GM12878 (cell line): Measurements from ENCODE around the gene PLEKHM3. TPM values are rescaled to one million over a fixed set of nuclear protein-coding genes. Genes with fewer than 3 reads are reported as not detected.
A peak's percentile ranks its signal among the peaks of the same experiment; 100 is the strongest.

Source experiments
- ATAC-seq: fragments of 200-7000 bp; cut with Tn5 transposase; 3 replicates; pipeline ENCODE4 v1.9.1; 2020; ENCODE audit warnings: mild to moderate bottlenecking, moderate library complexity
- BruUV-seq: library from RNA; stranded (reverse); fragments of 400-500 nt; replicated peaks from 2 replicates; lab custom pipeline; 2021; lab: Mats Ljungman, UMichigan
- CTCF ChIA-PET: fragments of 300-600 bp; sonication (Branson Sonifier 250); formaldehyde crosslinking; extraction: SDS; loops from one replicate; lab custom pipeline; 2021; ENCODE audit warnings: inconsistent platforms; lab: Yijun Ruan, JAX
- POLR2A ChIA-PET: fragments of 350-600 bp; formaldehyde crosslinking; extraction: SDS; loops from one replicate; lab custom pipeline; 2021; ENCODE audit warnings: inconsistent platforms; lab: Charles Lee
- RAD21 ChIA-PET: fragments of 300-600 bp; sonication (Branson Sonifier 250); formaldehyde crosslinking; loops from one replicate; lab custom pipeline; 2023; ENCODE audit warnings: antibody characterized with exemption; ENCODE audit not compliant: unreplicated experiment; lab: Charles Lee
- SMC1A ChIA-PET: fragments of 300-600 bp; sonication (Branson Sonifier 250); formaldehyde crosslinking; loops from one replicate; lab custom pipeline; 2023; ENCODE audit not compliant: unreplicated experiment, uncharacterized antibody; lab: Charles Lee
- DNase-seq: peaks from one replicate; pipeline ENCODE4 v3.0.0-alpha.2; 2011; ENCODE audit warnings: low read depth, low spot score
- FAIRE-seq: peaks from 3 replicates; lab custom pipeline; 2011; peaks lifted over from hg19 to GRCh38; lab: Jason Lieb, UNC
- H2AFZ ChIP-seq: 2 replicates; pipeline ENCODE4 v1.6.0; 2011; ENCODE audit warnings: low read depth, low read length, control low read depth; ENCODE audit not compliant: control insufficient read depth
- H3K27ac ChIP-seq: 2 replicates; pipeline ENCODE4 v1.5.1; 2011; ENCODE audit warnings: control low read depth; ENCODE audit not compliant: control insufficient read depth, insufficient read depth
- H3K27me3 ChIP-seq, 2 experiments: replicated peaks in 1 of 2; 2 replicates each; pipeline versions ENCODE4 v1.6.0 to v1.6.1; 2011; ENCODE audit warnings: low read length in 1 of 2; ENCODE audit not compliant: control insufficient read depth in 2 of 2, insufficient read depth in 2 of 2
- H3K36me3 ChIP-seq, 2 experiments: 2 replicates each; pipeline ENCODE4 v1.5.1; 2011; ENCODE audit warnings: low read length in 1 of 2; ENCODE audit not compliant: control insufficient read depth in 2 of 2, insufficient read depth in 2 of 2
- H3K4me1 ChIP-seq: 2 replicates; pipeline ENCODE4 v1.6.1; 2011; ENCODE audit warnings: mild to moderate bottlenecking, low read length, moderate library complexity, mixed read lengths; ENCODE audit not compliant: control insufficient read depth, insufficient read depth
- H3K4me2 ChIP-seq: 2 replicates; pipeline ENCODE4 v1.6.0; 2011; ENCODE audit warnings: control low read depth; ENCODE audit not compliant: control insufficient read depth, insufficient read depth
- H3K4me3 ChIP-seq: fragments of 200-600 bp; sonication (generic); 2 replicates; pipeline ENCODE4 v1.5.1; 2016
- H3K79me2 ChIP-seq: 2 replicates; pipeline ENCODE4 v1.6.0; 2011; ENCODE audit warnings: low read length; ENCODE audit not compliant: control insufficient read depth, insufficient read depth
- H3K9ac ChIP-seq: 2 replicates; pipeline ENCODE4 v1.8.0; 2011; ENCODE audit warnings: low read length, control low read depth, mixed read lengths; ENCODE audit not compliant: control insufficient read depth, insufficient read depth
- H3K9me3 ChIP-seq: replicated peaks from 3 replicates; pipeline ENCODE4 v1.5.1; 2011; ENCODE audit warnings: mild to moderate bottlenecking, low read length; ENCODE audit not compliant: control insufficient read depth, insufficient read depth
- H4K20me1 ChIP-seq: 2 replicates; pipeline ENCODE4 v1.6.0; 2011; ENCODE audit not compliant: control insufficient read depth, insufficient read depth
- MXI1 ChIP-seq: fragments of 150-350 bp; IDR thresholded peaks from 2 replicates; pipeline ENCODE4 v1.6.1; 2011; ENCODE audit warnings: low read depth, mild to moderate bottlenecking, inconsistent platforms, low read length, improper control_type of control experiment
- NFXL1 ChIP-seq: fragments of 450-650 bp; IDR thresholded peaks from 2 replicates; pipeline ENCODE4 v1.6.1; 2017; ENCODE audit warnings: antibody characterized with exemption, mild to moderate bottlenecking, borderline replicate concordance
- PML ChIP-seq: IDR thresholded peaks from 2 replicates; pipeline ENCODE4 v1.6.1; 2012; ENCODE audit warnings: low read length, inconsistent platforms
- SUPT20H ChIP-seq: IDR thresholded peaks from 2 replicates; pipeline ENCODE4 v1.6.1; 2011; ENCODE audit warnings: low read depth, mild to moderate bottlenecking, low read length, moderate library complexity, borderline replicate concordance; ENCODE audit not compliant: control insufficient read depth
- YBX1 ChIP-seq: fragments of 450-650 bp; IDR thresholded peaks from 2 replicates; pipeline ENCODE4 v1.6.1; 2016; ENCODE audit warnings: antibody characterized with exemption
- WGBS: methylation state at CpG from one replicate; pipeline ENCODE4 v1.1.6; 2016; ENCODE audit warnings: low lambda C conversion rate; ENCODE audit not compliant: insufficient replicate concordance, insufficient coverage; ENCODE audit errors: missing lambda C conversion rate; 5-methylcytosine and 5-hydroxymethylcytosine counted together
- in situ Hi-C: fragments of 300-500 bp; cut with MboI; formaldehyde crosslinking; loops from 9 replicates; pipeline ENCODE4 v1.14.3; 2018; ENCODE audit warnings: mixed read lengths
- intact Hi-C: fragments of 100-400 bp; cut with micrococcal nuclease; formaldehyde crosslinking; loops from one replicate; pipeline ENCODE4 v1.14.2; 2022; ENCODE audit not compliant: unreplicated experiment
- polyA plus RNA-seq, 11 experiments: library from polyadenylated mRNA; depleted of rRNA in 4 of 11; unstranded in 6 of 11; stranded (reverse) in 5 of 11; fragments of >200 nt; fragmentation: Nextera tagmentation in 4 of 11; fragmentation: Illumina TruSeq in 1 of 11; extraction: Ambion mirVana in 4 of 11; extraction: Trizol in 1 of 11; gene quantifications; 1 replicate in 1 of 11; 2 replicates in 10 of 11; pipeline versions ENCODE4 v1.2.1 to v1.2.3, GENCODE V29; 2011 to 2016; ENCODE audit warnings: inconsistent platforms in 2 of 11, missing spikeins in 2 of 11, low read depth in 1 of 11
- total RNA-seq, 4 experiments: library from RNA; depleted of rRNA in 3 of 4; stranded (reverse); fragments of >200 nt in 3 of 4; fragmentation: Illumina TruSeq in 1 of 4; extraction: Trizol in 1 of 4; gene quantifications; 2 replicates each; pipeline versions ENCODE4 v1.2.1 to v1.2.3, GENCODE V29; 2013 to 2021
- TF ChIP-seq, protein P1 (sequence below): IDR thresholded peaks from 2 replicates; pipeline ENCODE4 v1.6.1; 2011; ENCODE audit warnings: borderline replicate concordance, low read depth, mild to moderate bottlenecking, moderate library complexity, low read length; ENCODE audit not compliant: insufficient read depth, poor library complexity, severe bottlenecking
- TF ChIP-seq, protein P2 (sequence below): fragments of 150-350 bp; IDR thresholded peaks from 2 replicates; pipeline ENCODE4 v1.6.1; 2014; ENCODE audit warnings: mild to moderate bottlenecking, low read depth, low read length
- TF ChIP-seq, protein P3 (sequence below): fragments of 450-650 bp; IDR thresholded peaks from 2 replicates; pipeline ENCODE4 v1.6.1; 2017; ENCODE audit warnings: borderline replicate concordance

PLEKHM3 gene
- total and polyA plus RNA-seq, 10 of the 15 experiments (the other 5 are each of a cell fraction or from before 2014, with no cell fraction given) = 1.4 to 5.6 (median 3.0) TPM

GRCh38 chr2:207913772-207914358 is 111.5 kb downstream of the PLEKHM3 start:
- WGBS = 98% methylated on average over 14 of the region's 14 CpGs
- POLR2A ChIA-PET = no interaction called here
- no TSS peak for BruUV-seq
- SMC1A ChIA-PET = interaction anchor here (0.6 to 1.2 kb wide), 2 partner anchors 21 to 773 kb away, joined by 3 to 4 read pairs; no protein-coding TSS in a partner anchor
- intact Hi-C loops (no loop called here), in situ Hi-C loops (no loop called here)
- Histone ChIP-seq H4K20me1 (no peaks in the 10 kb centered on the region), H3K79me2 (no peaks in the 10 kb centered on the region), H3K4me1 (no peaks in the 10 kb centered on the region), H3K9ac (no peak overlapping the region), H2AFZ (no peak overlapping the region), H3K27me3 (no peaks in the 10 kb centered on the region), H3K27ac (no peak overlapping the region), H3K4me3 (no peak overlapping the region), H3K4me2 (no peak overlapping the region), H3K9me3 (no peaks in the 10 kb centered on the region), H3K36me3 (no peaks in the 10 kb centered on the region)
- TF ChIP-seq, protein P1, sequence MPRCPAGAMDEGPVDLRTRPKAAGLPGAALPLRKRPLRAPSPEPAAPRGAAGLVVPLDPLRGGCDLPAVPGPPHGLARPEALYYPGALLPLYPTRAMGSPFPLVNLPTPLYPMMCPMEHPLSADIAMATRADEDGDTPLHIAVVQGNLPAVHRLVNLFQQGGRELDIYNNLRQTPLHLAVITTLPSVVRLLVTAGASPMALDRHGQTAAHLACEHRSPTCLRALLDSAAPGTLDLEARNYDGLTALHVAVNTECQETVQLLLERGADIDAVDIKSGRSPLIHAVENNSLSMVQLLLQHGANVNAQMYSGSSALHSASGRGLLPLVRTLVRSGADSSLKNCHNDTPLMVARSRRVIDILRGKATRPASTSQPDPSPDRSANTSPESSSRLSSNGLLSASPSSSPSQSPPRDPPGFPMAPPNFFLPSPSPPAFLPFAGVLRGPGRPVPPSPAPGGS = peak; percentile 69
- no peak for TF ChIP-seq YBX1
- RAD21 ChIA-PET = no interaction called here
- DNase-seq = no peak
- ATAC-seq = no peak
- no peak for FAIRE-seq
- CTCF ChIA-PET = no interaction called here

DNA sequence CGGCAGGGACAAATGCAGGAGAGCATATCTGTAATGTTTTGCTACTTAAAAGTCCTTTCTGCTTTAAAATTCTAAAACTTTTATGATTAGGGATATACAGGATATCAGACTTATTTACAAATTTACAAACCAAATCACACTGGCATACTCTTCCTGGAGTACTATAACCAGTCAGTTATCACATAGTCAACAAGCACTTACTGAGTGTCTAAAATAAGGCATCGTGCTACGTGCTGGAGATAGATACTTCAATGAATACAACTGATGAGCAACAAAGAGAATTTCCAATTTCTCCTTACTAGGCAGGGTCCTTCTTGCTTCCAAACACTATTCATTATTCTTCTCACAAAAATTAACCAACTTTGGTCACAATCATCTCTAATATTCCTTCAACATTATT is 113.5 kb downstream of the PLEKHM3 start:
- ChIA-PET RAD21 (no interaction called here), POLR2A (no interaction called here), SMC1A (no interaction called here), CTCF (no interaction called here)
- Histone ChIP-seq H3K9me3 (no peaks in the 10 kb centered on the region), H2AFZ (no peak overlapping the region), H3K9ac (no peak overlapping the region), H3K27ac (no peak overlapping the region), H3K4me2 (no peak overlapping the region), H3K27me3 (no peaks in the 10 kb centered on the region), H4K20me1 (no peaks in the 10 kb centered on the region), H3K4me1 (no peaks in the 10 kb centered on the region), H3K4me3 (no peak overlapping the region), H3K79me2 (no peaks in the 10 kb centered on the region), H3K36me3 (no peaks in the 10 kb centered on the region)
- intact Hi-C loops = no loop called here
- FAIRE-seq (no peak), ATAC-seq (no peak), DNase-seq (no peak)
- in situ Hi-C loops = no loop called here
- no TSS peak for BruUV-seq
- 85% methylated on average over 3 of the region's 3 CpGs for WGBS
- TF ChIP-seq, protein P2, sequence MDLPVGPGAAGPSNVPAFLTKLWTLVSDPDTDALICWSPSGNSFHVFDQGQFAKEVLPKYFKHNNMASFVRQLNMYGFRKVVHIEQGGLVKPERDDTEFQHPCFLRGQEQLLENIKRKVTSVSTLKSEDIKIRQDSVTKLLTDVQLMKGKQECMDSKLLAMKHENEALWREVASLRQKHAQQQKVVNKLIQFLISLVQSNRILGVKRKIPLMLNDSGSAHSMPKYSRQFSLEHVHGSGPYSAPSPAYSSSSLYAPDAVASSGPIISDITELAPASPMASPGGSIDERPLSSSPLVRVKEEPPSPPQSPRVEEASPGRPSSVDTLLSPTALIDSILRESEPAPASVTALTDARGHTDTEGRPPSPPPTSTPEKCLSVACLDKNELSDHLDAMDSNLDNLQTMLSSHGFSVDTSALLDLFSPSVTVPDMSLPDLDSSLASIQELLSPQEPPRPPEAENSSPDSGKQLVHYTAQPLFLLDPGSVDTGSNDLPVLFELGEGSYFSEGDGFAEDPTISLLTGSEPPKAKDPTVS = no peak
- TF ChIP-seq MXI1 (no peak), SUPT20H (no peak), NFXL1 (no peak), PML (no peak)
- TF ChIP-seq, protein P1 = no peak
- TF ChIP-seq, protein P3, sequence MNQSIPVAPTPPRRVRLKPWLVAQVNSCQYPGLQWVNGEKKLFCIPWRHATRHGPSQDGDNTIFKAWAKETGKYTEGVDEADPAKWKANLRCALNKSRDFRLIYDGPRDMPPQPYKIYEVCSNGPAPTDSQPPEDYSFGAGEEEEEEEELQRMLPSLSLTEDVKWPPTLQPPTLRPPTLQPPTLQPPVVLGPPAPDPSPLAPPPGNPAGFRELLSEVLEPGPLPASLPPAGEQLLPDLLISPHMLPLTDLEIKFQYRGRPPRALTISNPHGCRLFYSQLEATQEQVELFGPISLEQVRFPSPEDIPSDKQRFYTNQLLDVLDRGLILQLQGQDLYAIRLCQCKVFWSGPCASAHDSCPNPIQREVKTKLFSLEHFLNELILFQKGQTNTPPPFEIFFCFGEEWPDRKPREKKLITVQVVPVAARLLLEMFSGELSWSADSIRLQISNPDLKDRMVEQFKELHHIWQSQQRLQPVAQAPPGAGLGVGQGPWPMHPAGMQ = no peak
